ENCODE measurements around the gene HTR2C. TPM values are rescaled to one million over a fixed set of nuclear protein-coding genes. Genes with fewer than 3 reads are reported as not detected.
"Not testable (repeated sequence)": the region's sequence is repeated elsewhere in the genome, so short reads cannot be mapped to it uniquely, and the experiment has no call there.

HTR2C gene
- polyA plus RNA-seq, 3 donors: 0.51 to 0.81 (median 0.72) TPM

GRCh38 chrX:114924856-114925255, 341.0 kb downstream of the HTR2C start:
- DNase-seq (ENCODE audit: extremely low read depth in 1 of 11, low read depth in 9 of 11, low spot score in 4 of 11): peak in 1 of 11 donors; percentile 1

- DNase-seq (ENCODE audit: extremely low read depth in 1 of 11, low read depth in 9 of 11, low spot score in 4 of 11): no peak
These were observed 346.3 kb downstream of the HTR2C start for GRCh38 chrX:114930227-114930626.

GRCh38 chrX:114932550-114932949, 348.7 kb downstream of the HTR2C start:
- DNase-seq (ENCODE audit: extremely low read depth in 1 of 11, low read depth in 9 of 11, low spot score in 4 of 11): no peak

- not testable (repeated sequence) for DNase-seq (ENCODE audit: extremely low read depth in 1 of 11, low read depth in 9 of 11, low spot score in 4 of 11)
These were observed 349.4 kb downstream of the HTR2C start for GRCh38 chrX:114933291-114933690.

- DNase-seq (ENCODE audit: extremely low read depth in 1 of 11, low read depth in 9 of 11, low spot score in 4 of 11): not testable (repeated sequence)
These were observed 353.2 kb downstream of the HTR2C start for GRCh38 chrX:114937090-114937489.

- DNase-seq (ENCODE audit: extremely low read depth in 1 of 11, low read depth in 9 of 11, low spot score in 4 of 11): no peak
These were observed 368.8 kb downstream of the HTR2C start for GRCh38 chrX:114952696-114953095.
